Skeletal muscle tissue (tissue), 4 donors: Measurements from ENCODE around the gene EFNA5. TPM values are rescaled to one million over a fixed set of nuclear protein-coding genes. Genes with fewer than 3 reads are reported as not detected.

Source experiments
- H3K27ac ChIP-seq: one replicate; pipeline ENCODE4 v1.7.0; 2013; ENCODE audit warnings: mild to moderate bottlenecking, low read depth, low read length, inconsistent platforms
- H3K27me3 ChIP-seq, 3 donors: one replicate each; pipeline ENCODE4 v1.7.0; 2013; ENCODE audit warnings: low read length in 3 of 3; ENCODE audit not compliant: control insufficient read depth in 3 of 3, insufficient read depth in 3 of 3
- H3K36me3 ChIP-seq, 3 donors: one replicate each; pipeline ENCODE4 v1.7.0; 2013; ENCODE audit warnings: low read length in 3 of 3; ENCODE audit not compliant: control insufficient read depth in 3 of 3, insufficient read depth in 3 of 3
- H3K4me1 ChIP-seq, 3 donors: one replicate each; pipeline ENCODE4 v1.7.0; 2013; ENCODE audit warnings: low read length in 3 of 3, mild to moderate bottlenecking in 3 of 3; ENCODE audit not compliant: control insufficient read depth in 3 of 3, insufficient read depth in 3 of 3
- H3K4me3 ChIP-seq, 3 donors: one replicate each; pipeline ENCODE4 v1.7.0; 2013; ENCODE audit warnings: low read length in 3 of 3
- H3K9ac ChIP-seq, 3 donors: one replicate each; pipeline ENCODE4 v1.7.0; 2013; ENCODE audit warnings: low read length in 3 of 3, mild to moderate bottlenecking in 3 of 3, moderate library complexity in 2 of 3, low read depth in 1 of 3
- H3K9me3 ChIP-seq, 3 donors: one replicate each; pipeline ENCODE4 v1.7.0; 2013; ENCODE audit warnings: low read length in 3 of 3; ENCODE audit not compliant: control insufficient read depth in 3 of 3
- total RNA-seq: library from RNA; depleted of rRNA; stranded (reverse); fragments of >200 nt; gene quantifications from one replicate; pipeline ENCODE4 v1.2.3, GENCODE V29; 2014
- donor health status: Osteomylitis.

The EFNA5 gene
- total RNA-seq, 1 donor from 2014 or later, result 8.4 TPM

GRCh38 chr5:107389775-107390148 lies 281.0 kb downstream of the EFNA5 start:
- Histone ChIP-seq H3K27ac (no peak overlapping the region), H3K4me3 (no peak overlapping the region), H3K9me3 (no peaks in the 10 kb centered on the region), H3K27me3 (no peaks in the 10 kb centered on the region), H3K4me1 (peaks cover 3 to 11% (median 11%) of the 10 kb centered on the region in 3 donors), H3K36me3 (no peaks in the 10 kb centered on the region), H3K9ac (no peak overlapping the region)

- H3K9me3 ChIP-seq, result no peaks in the 10 kb centered on the region
- H3K27me3 ChIP-seq, result no peaks in the 10 kb centered on the region
- peak overlapping the region; percentile 36 for H3K27ac ChIP-seq
- H3K36me3 ChIP-seq, result no peaks in the 10 kb centered on the region
- no peak overlapping the region for H3K9ac ChIP-seq
- H3K4me3 ChIP-seq, result no peak overlapping the region
- peaks cover 3 to 11% (median 11%) of the 10 kb centered on the region in 3 donors for H3K4me1 ChIP-seq
These were observed 281.5 kb downstream of the EFNA5 start for GRCh38 chr5:107389130-107389774.

- no peaks in the 10 kb centered on the region for H3K9me3 ChIP-seq
- H3K9ac ChIP-seq, result no peak overlapping the region
- H3K27me3 ChIP-seq, result no peaks in the 10 kb centered on the region
- H3K4me3 ChIP-seq, result no peak overlapping the region
- peaks cover 3 to 11% (median 11%) of the 10 kb centered on the region in 3 donors for H3K4me1 ChIP-seq
- no peaks in the 10 kb centered on the region for H3K36me3 ChIP-seq
- H3K27ac ChIP-seq, result peak overlapping the region; percentile 36
These were observed 282.4 kb downstream of the EFNA5 start for GRCh38 chr5:107388141-107388861.

GRCh38 chr5:107387526-107388140 lies 283.1 kb downstream of the EFNA5 start:
- H3K36me3 ChIP-seq, result no peaks in the 10 kb centered on the region
- no peak overlapping the region for H3K27ac ChIP-seq
- peaks cover 3 to 11% (median 11%) of the 10 kb centered on the region in 3 donors for H3K4me1 ChIP-seq
- H3K9ac ChIP-seq, result no peak overlapping the region
- H3K4me3 ChIP-seq, result no peak overlapping the region
- H3K27me3 ChIP-seq, result no peaks in the 10 kb centered on the region
- H3K9me3 ChIP-seq, result no peaks in the 10 kb centered on the region

GRCh38 chr5:107385708-107386107 lies 285.0 kb downstream of the EFNA5 start:
- Histone ChIP-seq H3K9me3 (no peaks in the 10 kb centered on the region), H3K4me1 (peaks cover 9 to 21% (median 11%) of the 10 kb centered on the region in 3 donors), H3K27ac (no peak overlapping the region), H3K27me3 (no peaks in the 10 kb centered on the region), H3K9ac (no peak overlapping the region), H3K36me3 (no peaks in the 10 kb centered on the region), H3K4me3 (no peak overlapping the region)

- H3K9ac ChIP-seq, result no peak overlapping the region
- H3K4me3 ChIP-seq, result no peak overlapping the region
- no peak overlapping the region for H3K27ac ChIP-seq
- no peaks in the 10 kb centered on the region for H3K36me3 ChIP-seq
- H3K27me3 ChIP-seq, result no peaks in the 10 kb centered on the region
- H3K4me1 ChIP-seq, result peaks cover 7 to 14% (median 10%) of the 10 kb centered on the region in 3 donors
- no peaks in the 10 kb centered on the region for H3K9me3 ChIP-seq
These were observed 286.5 kb downstream of the EFNA5 start for GRCh38 chr5:107384256-107384655.

- Histone ChIP-seq H3K36me3 (no peaks in the 10 kb centered on the region), H3K27me3 (no peaks in the 10 kb centered on the region), H3K9me3 (no peaks in the 10 kb centered on the region), H3K4me3 (no peak overlapping the region), H3K27ac (no peak overlapping the region), H3K4me1 (peaks cover 1 to 10% (median 5%) of the 10 kb centered on the region in 3 donors), H3K9ac (no peak overlapping the region)
These were observed 287.3 kb downstream of the EFNA5 start for GRCh38 chr5:107383414-107383813.

- Histone ChIP-seq H3K27me3 (no peaks in the 10 kb centered on the region), H3K4me3 (no peak overlapping the region), H3K9me3 (no peaks in the 10 kb centered on the region), H3K9ac (peak overlapping the region in 1 of 3 donors; percentile 28), H3K27ac (no peak overlapping the region), H3K36me3 (no peaks in the 10 kb centered on the region), H3K4me1 (peaks cover 0 to 10% (median 5%) of the 10 kb centered on the region in 3 donors)
These were observed 289.4 kb downstream of the EFNA5 start for GRCh38 chr5:107381189-107381856.

GRCh38 chr5:107380654-107381053 lies 290.1 kb downstream of the EFNA5 start:
- Histone ChIP-seq H3K36me3 (no peaks in the 10 kb centered on the region), H3K9ac (no peak overlapping the region), H3K4me3 (no peak overlapping the region), H3K4me1 (peaks cover 0 to 10% (median 5%) of the 10 kb centered on the region in 3 donors), H3K9me3 (no peaks in the 10 kb centered on the region), H3K27me3 (no peaks in the 10 kb centered on the region), H3K27ac (no peak overlapping the region)
